Lung (tissue), 12 donors: ENCODE measurements around the gene GDE1. TPM values are rescaled to one million over a fixed set of nuclear protein-coding genes. Genes with fewer than 3 reads are reported as not detected.

Source experiments
- ATAC-seq: fragments of 200-7000 bp; cut with Tn5 transposase; one replicate; pipeline ENCODE4 v1.9.1; 2020; ENCODE audit warnings: moderate number of reproducible peaks; ENCODE audit not compliant: insufficient read depth, low FRiP score
- DNase-seq, 3 donors: peaks; one replicate each; pipeline ENCODE4 v3.0.0-alpha.2; 2013 to 2017
- H3K27ac ChIP-seq, 2 donors: one replicate each; pipeline ENCODE4 v1.5.1; 2013; ENCODE audit warnings: mild to moderate bottlenecking in 2 of 2, moderate library complexity in 2 of 2, control low read depth in 1 of 2, inconsistent platforms in 1 of 2, low read depth in 1 of 2, low read length in 1 of 2
- H3K27me3 ChIP-seq, 3 donors: one replicate each; pipeline ENCODE4 v1.5.1; 2013; ENCODE audit warnings: low read length in 2 of 3; ENCODE audit not compliant: control insufficient read depth in 3 of 3, insufficient read depth in 3 of 3
- H3K36me3 ChIP-seq, 4 donors: one replicate each; pipeline ENCODE4 v1.5.1; 2013; ENCODE audit warnings: low read length in 4 of 4, mild to moderate bottlenecking in 1 of 4, moderate library complexity in 1 of 4; ENCODE audit not compliant: control insufficient read depth in 4 of 4, insufficient read depth in 4 of 4
- H3K4me1 ChIP-seq, 5 donors: one replicate each; pipeline ENCODE4 v1.5.1; 2013; ENCODE audit warnings: low read length in 5 of 5, mild to moderate bottlenecking in 2 of 5, moderate library complexity in 1 of 5; ENCODE audit not compliant: control insufficient read depth in 5 of 5, insufficient read depth in 5 of 5
- H3K4me3 ChIP-seq: one replicate; pipeline ENCODE4 v1.5.1; 2013; ENCODE audit warnings: mild to moderate bottlenecking, control low read depth, moderate library complexity
- H3K9ac ChIP-seq, 2 donors: one replicate each; pipeline ENCODE4 v1.5.1; 2013; ENCODE audit warnings: low read length in 2 of 2, control low read depth in 1 of 2; ENCODE audit not compliant: insufficient read depth in 1 of 2
- H3K9me3 ChIP-seq, 4 donors: one replicate each; pipeline ENCODE4 v1.5.1; 2013; ENCODE audit warnings: low read length in 3 of 4, mild to moderate bottlenecking in 1 of 4, moderate library complexity in 1 of 4; ENCODE audit not compliant: control insufficient read depth in 4 of 4, insufficient read depth in 3 of 4
- WGBS, 2 donors: extraction: QIAGEN DNeasy Blood & Tissue Kit; methylation state at CpG; one replicate each; pipeline ENCODE4 v1.1.7; 2013; 5-methylcytosine and 5-hydroxymethylcytosine counted together
- polyA plus RNA-seq, 2 donors: library from polyadenylated mRNA; stranded (reverse); fragments of 200-250 nt; gene quantifications; one replicate each; pipeline ENCODE4 v1.2.1, GENCODE V29; 2013
- total RNA-seq, 2 donors: library from RNA; depleted of rRNA in 1 of 2; stranded (reverse); fragments of >200 nt in 1 of 2; gene quantifications; one replicate each; pipeline ENCODE4 v1.2.1, GENCODE V29; 2014 to 2021
- TF ChIP-seq, protein P1 (sequence below): IDR thresholded peaks from 2 replicates; pipeline ENCODE4 v1.5.1; 2012; ENCODE audit warnings: mild to moderate bottlenecking; ENCODE audit errors: control extremely low read depth, extremely low read depth
- donor health status: control.
- donor health status: control.
- donor health status: Bipolar disorder and iron deficiency.
- donor health status: healthy.
- donor health status: DM: yes; HTN: yes; CAD: no.

The GDE1 gene
- total and polyA plus RNA-seq, 4 donors, result 38.7 to 74.9 (median 61.4) TPM

DNA sequence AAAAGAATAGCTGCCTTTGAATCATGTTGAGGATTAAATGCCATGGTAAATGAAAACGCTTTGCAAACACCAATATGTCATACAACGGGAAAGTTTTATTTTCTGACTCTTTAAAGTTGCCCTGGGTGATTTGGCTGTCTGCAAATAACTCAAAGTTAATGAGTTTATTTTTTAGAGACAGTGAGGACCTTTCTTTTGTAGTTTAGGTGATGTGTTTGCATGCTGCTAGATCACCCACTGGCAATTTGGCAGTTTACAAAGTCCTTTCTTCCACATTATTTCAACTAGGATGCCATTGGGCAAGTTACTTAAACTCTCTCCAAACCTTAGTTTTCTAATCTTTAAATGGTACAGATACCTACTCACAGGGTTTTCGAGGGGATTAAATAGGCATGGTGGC, 37.8 kb downstream of the GDE1 start:
- H3K4me3 ChIP-seq, result no peak overlapping the region

DNA sequence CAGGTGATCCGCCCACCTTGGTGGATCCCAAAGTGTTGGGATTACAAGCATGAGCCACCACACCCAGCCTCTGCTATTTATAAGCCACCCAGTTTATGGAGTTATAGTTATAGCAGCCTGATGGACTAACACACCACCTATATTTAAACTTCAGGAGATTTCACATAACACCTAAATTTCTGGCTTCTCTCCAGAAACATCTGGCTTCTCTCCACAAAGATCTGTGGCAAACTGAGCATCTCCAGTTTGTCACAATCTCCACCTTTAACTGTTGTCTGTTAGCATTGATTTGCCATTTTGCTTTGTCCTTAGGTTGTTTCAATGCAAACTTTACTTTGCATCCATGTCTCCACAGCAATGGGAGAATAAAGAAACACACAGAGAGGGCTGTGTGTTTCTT, 39.6 kb downstream of the GDE1 start:
- Histone ChIP-seq H3K4me1 (no peaks in the 10 kb centered on the region), H3K27me3 (no peaks in the 10 kb centered on the region), H3K27ac (no peak overlapping the region), H3K4me3 (no peak overlapping the region), H3K9ac (no peak overlapping the region), H3K36me3 (peaks cover 0 to 3% (median 0%) of the 10 kb centered on the region in 4 donors), H3K9me3 (no peaks in the 10 kb centered on the region)
- 95 to 100% methylated on average over 1 of the region's 1 CpG for whole genome bisulfite sequencing, 2 donors
- ATAC-seq (no peak), DNase-seq (no peak)
- TF ChIP-seq, protein P1, sequence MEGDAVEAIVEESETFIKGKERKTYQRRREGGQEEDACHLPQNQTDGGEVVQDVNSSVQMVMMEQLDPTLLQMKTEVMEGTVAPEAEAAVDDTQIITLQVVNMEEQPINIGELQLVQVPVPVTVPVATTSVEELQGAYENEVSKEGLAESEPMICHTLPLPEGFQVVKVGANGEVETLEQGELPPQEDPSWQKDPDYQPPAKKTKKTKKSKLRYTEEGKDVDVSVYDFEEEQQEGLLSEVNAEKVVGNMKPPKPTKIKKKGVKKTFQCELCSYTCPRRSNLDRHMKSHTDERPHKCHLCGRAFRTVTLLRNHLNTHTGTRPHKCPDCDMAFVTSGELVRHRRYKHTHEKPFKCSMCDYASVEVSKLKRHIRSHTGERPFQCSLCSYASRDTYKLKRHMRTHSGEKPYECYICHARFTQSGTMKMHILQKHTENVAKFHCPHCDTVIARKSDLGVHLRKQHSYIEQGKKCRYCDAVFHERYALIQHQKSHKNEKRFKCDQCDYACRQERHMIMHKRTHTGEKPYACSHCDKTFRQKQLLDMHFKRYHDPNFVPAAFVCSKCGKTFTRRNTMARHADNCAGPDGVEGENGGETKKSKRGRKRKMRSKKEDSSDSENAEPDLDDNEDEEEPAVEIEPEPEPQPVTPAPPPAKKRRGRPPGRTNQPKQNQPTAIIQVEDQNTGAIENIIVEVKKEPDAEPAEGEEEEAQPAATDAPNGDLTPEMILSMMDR, result no peak

More for the DNA sequence above, 37.8 kb downstream of the GDE1 start:
- H3K4me1 ChIP-seq, result peaks cover 0 to 3% (median 0%) of the 10 kb centered on the region in 5 donors
- no peaks in the 10 kb centered on the region for H3K27me3 ChIP-seq
- H3K27ac ChIP-seq, result no peak overlapping the region
- no peak for ATAC-seq
- DNase-seq, result no peak
- H3K36me3 ChIP-seq, result peaks cover 0 to 3% (median 0%) of the 10 kb centered on the region in 4 donors
- H3K9me3 ChIP-seq, result peaks cover 0 to 2% (median 0%) of the 10 kb centered on the region in 4 donors
- H3K9ac ChIP-seq, result no peak overlapping the region
- TF ChIP-seq, protein P1, result no peak
- 91 to 94% methylated on average over 3 of the region's 3 CpGs for WGBS, 2 donors

DNA sequence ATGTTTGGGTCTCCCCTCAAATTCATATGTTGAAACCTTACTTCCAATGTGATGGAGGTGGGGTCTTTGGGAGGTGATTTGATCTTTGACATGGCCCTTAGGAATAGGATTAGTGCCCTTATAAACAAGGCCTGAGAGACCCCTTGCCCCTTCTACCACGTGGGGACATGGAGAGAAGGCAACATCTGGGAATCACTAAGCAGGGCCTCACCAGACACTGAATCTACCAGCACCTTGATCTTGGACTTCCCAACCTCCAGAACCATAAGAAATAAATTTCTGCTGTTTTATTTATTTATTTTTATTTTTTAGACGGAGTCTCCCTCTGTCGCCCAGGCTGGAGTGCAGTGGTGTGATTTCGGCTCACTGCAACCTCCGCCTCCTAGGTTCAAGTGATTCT, 40.1 kb downstream of the GDE1 start:
- DNase-seq (no peak), ATAC-seq (no peak)
- H3K27me3 ChIP-seq, result no peaks in the 10 kb centered on the region
- TF ChIP-seq, protein P1, result no peak
- H3K9ac ChIP-seq, result no peak overlapping the region
- H3K27ac ChIP-seq, result no peak overlapping the region
- H3K4me1 ChIP-seq, result no peaks in the 10 kb centered on the region
- H3K4me3 ChIP-seq, result no peak overlapping the region
- no peaks in the 10 kb centered on the region for H3K9me3 ChIP-seq
- WGBS, 2 donors, result 90 to 93% methylated on average over 5 of the region's 5 CpGs
- no peaks in the 10 kb centered on the region for H3K36me3 ChIP-seq

DNA sequence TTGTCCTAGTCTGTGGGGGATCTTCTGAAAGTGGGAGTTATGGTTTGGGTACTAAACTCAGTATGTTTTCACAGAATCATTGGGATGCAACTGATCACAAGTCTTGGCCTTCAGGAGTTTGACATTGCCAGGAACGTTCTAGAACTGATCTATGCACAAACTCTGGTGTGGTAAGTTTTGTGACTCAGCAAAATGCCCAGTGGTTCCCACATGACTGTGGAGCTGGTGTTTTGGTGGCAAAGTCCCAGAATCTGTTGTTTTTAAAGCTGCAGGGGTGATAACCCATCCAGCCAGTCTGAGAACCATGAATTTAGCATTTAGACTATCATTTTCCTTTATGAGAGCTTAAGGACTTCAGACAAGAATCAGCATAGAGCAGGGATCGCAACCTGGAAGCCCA, 40.6 kb downstream of the GDE1 start:
- Histone ChIP-seq H3K4me1 (no peaks in the 10 kb centered on the region), H3K9me3 (no peaks in the 10 kb centered on the region), H3K9ac (no peak overlapping the region), H3K27me3 (no peaks in the 10 kb centered on the region), H3K4me3 (no peak overlapping the region), H3K36me3 (no peaks in the 10 kb centered on the region), H3K27ac (no peak overlapping the region)
- TF ChIP-seq, protein P1, result no peak
- ATAC-seq (no peak), DNase-seq (no peak)
- 82 to 86% methylated on average over 2 of the region's 2 CpGs for WGBS, 2 donors
